ENCODE data around the gene P2RX1. TPM values are rescaled to one million over a fixed set of nuclear protein-coding genes. Genes with fewer than 3 reads are reported as not detected.

The P2RX1 gene
- total RNA-seq, 1 donor from 2014 or later: 6.8 TPM

- no peak for TF ChIP-seq CTCF (IDR thresholded peaks at IDR 0.05)
- peaks cover 42% of the 10 kb centered on the region for H3K4me1 ChIP-seq
- H3K27ac ChIP-seq: no peak overlapping the region
- no peak for DNase-seq
- H3K4me3 ChIP-seq: no peak overlapping the region
- no peak for ATAC-seq
- intact Hi-C loops (cut with DNase I): no loop called here
- H3K36me3 ChIP-seq: no peaks in the 10 kb centered on the region
- peaks cover 8% of the 10 kb centered on the region for H3K27me3 ChIP-seq
- H3K9me3 ChIP-seq: no peaks in the 10 kb centered on the region
Observed at GRCh38 chr17:3959295-3959899, 43.1 kb upstream of the P2RX1 start.

GRCh38 chr17:3957735-3958599 is 41.7 kb upstream of the P2RX1 start:
- Histone ChIP-seq H3K36me3 (no peaks in the 10 kb centered on the region), H3K4me1 (peaks cover 33% of the 10 kb centered on the region), H3K27me3 (peaks cover under 1% of the 10 kb centered on the region), H3K9me3 (no peaks in the 10 kb centered on the region), H3K27ac (no peak overlapping the region), H3K4me3 (no peak overlapping the region)
- ATAC-seq: no peak
- no peak for TF ChIP-seq CTCF (IDR thresholded peaks at IDR 0.05)
- DNase-seq: no peak
- intact Hi-C loops (cut with DNase I): no loop called here

- H3K36me3 ChIP-seq: no peaks in the 10 kb centered on the region
- H3K9me3 ChIP-seq: no peaks in the 10 kb centered on the region
- no peak for TF ChIP-seq CTCF (IDR thresholded peaks at IDR 0.05)
- no peak overlapping the region for H3K27ac ChIP-seq
- H3K4me3 ChIP-seq: no peak overlapping the region
- intact Hi-C loops (cut with DNase I): no loop called here
- H3K4me1 ChIP-seq: peaks cover 30% of the 10 kb centered on the region
- no peak for DNase-seq
- ATAC-seq: no peak
- H3K27me3 ChIP-seq: no peaks in the 10 kb centered on the region
Observed at GRCh38 chr17:3956983-3957382, 40.7 kb upstream of the P2RX1 start.

- no peak for DNase-seq
- Histone ChIP-seq H3K27ac (no peak overlapping the region), H3K4me1 (peaks cover 25% of the 10 kb centered on the region), H3K36me3 (no peaks in the 10 kb centered on the region), H3K4me3 (no peak overlapping the region), H3K9me3 (no peaks in the 10 kb centered on the region), H3K27me3 (no peaks in the 10 kb centered on the region)
- intact Hi-C loops (cut with DNase I): no loop called here
- TF ChIP-seq CTCF (IDR thresholded peaks at IDR 0.05): no peak
- ATAC-seq: no peak
Observed at GRCh38 chr17:3956327-3956957, 40.2 kb upstream of the P2RX1 start.

- Histone ChIP-seq H3K27ac (no peak overlapping the region), H3K36me3 (peaks cover 1% of the 10 kb centered on the region), H3K27me3 (no peaks in the 10 kb centered on the region), H3K9me3 (no peaks in the 10 kb centered on the region), H3K4me3 (no peak overlapping the region), H3K4me1 (peaks cover 21% of the 10 kb centered on the region)
- DNase-seq: no peak
- ATAC-seq: no peak
- TF ChIP-seq CTCF (IDR thresholded peaks at IDR 0.05): no peak
- intact Hi-C loops (cut with DNase I): no loop called here
Observed at GRCh38 chr17:3955673-3955988, 39.4 kb upstream of the P2RX1 start.
